Ishikawa (cell line): Measurements from ENCODE around the gene RPL13.

Experiments
- CEBPB ChIP-seq: IDR thresholded peaks from 2 replicates; pipeline ENCODE4 v1.6.1; 2012
- CREB1 ChIP-seq: IDR thresholded peaks from 2 replicates; pipeline ENCODE4 v1.6.1; 2012; ENCODE audit warnings: low read depth
- EGR1 ChIP-seq: IDR thresholded peaks from 2 replicates; pipeline ENCODE4 v1.6.1; 2012
- EP300 ChIP-seq: IDR thresholded peaks from 2 replicates; pipeline ENCODE4 v1.6.1; 2012; ENCODE audit warnings: borderline replicate concordance
- FOXM1 ChIP-seq: IDR thresholded peaks from 2 replicates; pipeline ENCODE4 v1.6.1; 2012; ENCODE audit warnings: low read depth, borderline replicate concordance
- NFIC ChIP-seq: IDR thresholded peaks from 2 replicates; pipeline ENCODE4 v1.6.1; 2012
- RAD21 ChIP-seq: IDR thresholded peaks from 2 replicates; pipeline ENCODE4 v1.6.1; 2012; ENCODE audit warnings: low read depth
- TAF1 ChIP-seq: IDR thresholded peaks from 2 replicates; pipeline ENCODE4 v1.6.1; 2012; ENCODE audit warnings: low read depth, mild to moderate bottlenecking
- TCF12 ChIP-seq: IDR thresholded peaks from 2 replicates; pipeline ENCODE4 v1.6.1; 2012; ENCODE audit warnings: low read depth
- TEAD4 ChIP-seq: IDR thresholded peaks from 2 replicates; pipeline ENCODE4 v1.6.1; 2012
- YY1 ChIP-seq: IDR thresholded peaks from 2 replicates; pipeline ENCODE4 v1.6.1; 2012; ENCODE audit warnings: low read depth
- TF ChIP-seq, protein P1 (sequence below): IDR thresholded peaks from 2 replicates; pipeline ENCODE4 v1.6.1; 2012; ENCODE audit warnings: low read depth, mild to moderate bottlenecking
- TF ChIP-seq, protein P2 (sequence below): IDR thresholded peaks from 2 replicates; pipeline ENCODE4 v1.6.1; 2012
- TF ChIP-seq, protein P3 (sequence below): IDR thresholded peaks from 2 replicates; pipeline ENCODE4 v1.6.1; 2012

DNA sequence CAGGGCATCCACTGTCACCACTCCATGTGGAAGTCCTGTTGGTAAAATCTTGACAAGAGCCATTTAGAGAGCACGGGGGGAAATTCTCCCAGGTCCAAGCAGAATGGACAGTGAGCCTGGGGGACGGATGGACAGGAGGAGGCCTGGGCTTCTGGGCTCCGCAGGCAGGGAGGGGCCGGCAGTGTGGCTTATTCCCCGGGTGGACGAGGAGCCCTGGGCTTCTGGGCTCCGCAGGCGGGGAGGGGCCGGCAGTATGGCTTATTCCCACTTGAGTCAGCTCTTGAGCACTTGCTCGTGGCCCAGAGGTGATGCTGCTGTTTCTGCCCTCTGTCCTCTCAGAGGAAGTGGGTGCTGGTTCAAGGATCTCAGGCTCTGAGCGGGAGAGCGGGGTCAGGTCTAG, 22.2 kb upstream of the RPL13 start:
- TF ChIP-seq TCF12 (no peak), EP300 (no peak), NFIC (no peak), RAD21 (no peak), TAF1 (no peak), TEAD4 (no peak), EGR1 (no peak), YY1 (no peak), CREB1 (no peak), FOXM1 (no peak), CEBPB (no peak)
- TF ChIP-seq, protein P1, sequence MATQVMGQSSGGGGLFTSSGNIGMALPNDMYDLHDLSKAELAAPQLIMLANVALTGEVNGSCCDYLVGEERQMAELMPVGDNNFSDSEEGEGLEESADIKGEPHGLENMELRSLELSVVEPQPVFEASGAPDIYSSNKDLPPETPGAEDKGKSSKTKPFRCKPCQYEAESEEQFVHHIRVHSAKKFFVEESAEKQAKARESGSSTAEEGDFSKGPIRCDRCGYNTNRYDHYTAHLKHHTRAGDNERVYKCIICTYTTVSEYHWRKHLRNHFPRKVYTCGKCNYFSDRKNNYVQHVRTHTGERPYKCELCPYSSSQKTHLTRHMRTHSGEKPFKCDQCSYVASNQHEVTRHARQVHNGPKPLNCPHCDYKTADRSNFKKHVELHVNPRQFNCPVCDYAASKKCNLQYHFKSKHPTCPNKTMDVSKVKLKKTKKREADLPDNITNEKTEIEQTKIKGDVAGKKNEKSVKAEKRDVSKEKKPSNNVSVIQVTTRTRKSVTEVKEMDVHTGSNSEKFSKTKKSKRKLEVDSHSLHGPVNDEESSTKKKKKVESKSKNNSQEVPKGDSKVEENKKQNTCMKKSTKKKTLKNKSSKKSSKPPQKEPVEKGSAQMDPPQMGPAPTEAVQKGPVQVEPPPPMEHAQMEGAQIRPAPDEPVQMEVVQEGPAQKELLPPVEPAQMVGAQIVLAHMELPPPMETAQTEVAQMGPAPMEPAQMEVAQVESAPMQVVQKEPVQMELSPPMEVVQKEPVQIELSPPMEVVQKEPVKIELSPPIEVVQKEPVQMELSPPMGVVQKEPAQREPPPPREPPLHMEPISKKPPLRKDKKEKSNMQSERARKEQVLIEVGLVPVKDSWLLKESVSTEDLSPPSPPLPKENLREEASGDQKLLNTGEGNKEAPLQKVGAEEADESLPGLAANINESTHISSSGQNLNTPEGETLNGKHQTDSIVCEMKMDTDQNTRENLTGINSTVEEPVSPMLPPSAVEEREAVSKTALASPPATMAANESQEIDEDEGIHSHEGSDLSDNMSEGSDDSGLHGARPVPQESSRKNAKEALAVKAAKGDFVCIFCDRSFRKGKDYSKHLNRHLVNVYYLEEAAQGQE = no peak
- TF ChIP-seq, protein P2, sequence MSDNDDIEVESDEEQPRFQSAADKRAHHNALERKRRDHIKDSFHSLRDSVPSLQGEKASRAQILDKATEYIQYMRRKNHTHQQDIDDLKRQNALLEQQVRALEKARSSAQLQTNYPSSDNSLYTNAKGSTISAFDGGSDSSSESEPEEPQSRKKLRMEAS = no peak
- TF ChIP-seq, protein P3, sequence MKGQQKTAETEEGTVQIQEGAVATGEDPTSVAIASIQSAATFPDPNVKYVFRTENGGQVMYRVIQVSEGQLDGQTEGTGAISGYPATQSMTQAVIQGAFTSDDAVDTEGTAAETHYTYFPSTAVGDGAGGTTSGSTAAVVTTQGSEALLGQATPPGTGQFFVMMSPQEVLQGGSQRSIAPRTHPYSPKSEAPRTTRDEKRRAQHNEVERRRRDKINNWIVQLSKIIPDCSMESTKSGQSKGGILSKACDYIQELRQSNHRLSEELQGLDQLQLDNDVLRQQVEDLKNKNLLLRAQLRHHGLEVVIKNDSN = no peak
